Nephron progenitor cell (in vitro differentiated cells): ENCODE measurements around the gene NINL.

Experiments used
- DNase-seq: peaks from one replicate; pipeline ENCODE4 v3.0.0; 2021
- H3K27ac Mint-ChIP-seq: 2 replicates; pipeline ENCODE4 v1.8.0; 2021; ENCODE audit warnings: mild to moderate bottlenecking, moderate library complexity, mixed read lengths
- H3K27me3 Mint-ChIP-seq: 2 replicates; pipeline ENCODE4 v1.8.0; 2021; ENCODE audit warnings: mild to moderate bottlenecking, low read depth, mixed read lengths; ENCODE audit not compliant: poor library complexity
- H3K36me3 Mint-ChIP-seq: 2 replicates; pipeline ENCODE4 v1.8.0; 2021; ENCODE audit warnings: low read depth, mixed read lengths
- H3K4me1 Mint-ChIP-seq: 2 replicates; pipeline ENCODE4 v1.8.0; 2021; ENCODE audit warnings: mixed read lengths
- H3K4me3 Mint-ChIP-seq: 2 replicates; pipeline ENCODE4 v1.8.0; 2021; ENCODE audit warnings: mild to moderate bottlenecking, moderate library complexity, mixed read lengths
- H3K9me3 Mint-ChIP-seq: 2 replicates; pipeline ENCODE4 v1.8.0; 2021; ENCODE audit warnings: mild to moderate bottlenecking, moderate library complexity, mixed read lengths
- TF ChIP-seq, protein P1 (sequence below): fragments of 200-600 bp; sonication (generic); IDR thresholded peaks from 2 replicates; pipeline ENCODE4 v1.5.0; 2021; ENCODE audit warnings: antibody characterized with exemption

NINL gene

GRCh38 chr20:25495189-25495824 lies 90.0 kb downstream of the NINL start:
- TF ChIP-seq, protein P1, sequence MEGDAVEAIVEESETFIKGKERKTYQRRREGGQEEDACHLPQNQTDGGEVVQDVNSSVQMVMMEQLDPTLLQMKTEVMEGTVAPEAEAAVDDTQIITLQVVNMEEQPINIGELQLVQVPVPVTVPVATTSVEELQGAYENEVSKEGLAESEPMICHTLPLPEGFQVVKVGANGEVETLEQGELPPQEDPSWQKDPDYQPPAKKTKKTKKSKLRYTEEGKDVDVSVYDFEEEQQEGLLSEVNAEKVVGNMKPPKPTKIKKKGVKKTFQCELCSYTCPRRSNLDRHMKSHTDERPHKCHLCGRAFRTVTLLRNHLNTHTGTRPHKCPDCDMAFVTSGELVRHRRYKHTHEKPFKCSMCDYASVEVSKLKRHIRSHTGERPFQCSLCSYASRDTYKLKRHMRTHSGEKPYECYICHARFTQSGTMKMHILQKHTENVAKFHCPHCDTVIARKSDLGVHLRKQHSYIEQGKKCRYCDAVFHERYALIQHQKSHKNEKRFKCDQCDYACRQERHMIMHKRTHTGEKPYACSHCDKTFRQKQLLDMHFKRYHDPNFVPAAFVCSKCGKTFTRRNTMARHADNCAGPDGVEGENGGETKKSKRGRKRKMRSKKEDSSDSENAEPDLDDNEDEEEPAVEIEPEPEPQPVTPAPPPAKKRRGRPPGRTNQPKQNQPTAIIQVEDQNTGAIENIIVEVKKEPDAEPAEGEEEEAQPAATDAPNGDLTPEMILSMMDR: no peak
- no peak overlapping the region for H3K4me3 Mint-ChIP-seq
- DNase-seq: no peak
- peaks cover 24% of the 10 kb centered on the region for H3K36me3 Mint-ChIP-seq
- H3K9me3 Mint-ChIP-seq: no peaks in the 10 kb centered on the region
- no peaks in the 10 kb centered on the region for H3K4me1 Mint-ChIP-seq
- no peaks in the 10 kb centered on the region for H3K27me3 Mint-ChIP-seq
- no peak overlapping the region for H3K27ac Mint-ChIP-seq

- peaks cover 31% of the 10 kb centered on the region for H3K36me3 Mint-ChIP-seq
- H3K4me1 Mint-ChIP-seq: no peaks in the 10 kb centered on the region
- no peak overlapping the region for H3K4me3 Mint-ChIP-seq
- no peaks in the 10 kb centered on the region for H3K27me3 Mint-ChIP-seq
- H3K9me3 Mint-ChIP-seq: no peaks in the 10 kb centered on the region
- DNase-seq: no peak
- H3K27ac Mint-ChIP-seq: peak overlapping the region; percentile 55
- TF ChIP-seq, protein P1: no peak
These were observed 90.7 kb downstream of the NINL start for GRCh38 chr20:25494506-25495188.

DNA sequence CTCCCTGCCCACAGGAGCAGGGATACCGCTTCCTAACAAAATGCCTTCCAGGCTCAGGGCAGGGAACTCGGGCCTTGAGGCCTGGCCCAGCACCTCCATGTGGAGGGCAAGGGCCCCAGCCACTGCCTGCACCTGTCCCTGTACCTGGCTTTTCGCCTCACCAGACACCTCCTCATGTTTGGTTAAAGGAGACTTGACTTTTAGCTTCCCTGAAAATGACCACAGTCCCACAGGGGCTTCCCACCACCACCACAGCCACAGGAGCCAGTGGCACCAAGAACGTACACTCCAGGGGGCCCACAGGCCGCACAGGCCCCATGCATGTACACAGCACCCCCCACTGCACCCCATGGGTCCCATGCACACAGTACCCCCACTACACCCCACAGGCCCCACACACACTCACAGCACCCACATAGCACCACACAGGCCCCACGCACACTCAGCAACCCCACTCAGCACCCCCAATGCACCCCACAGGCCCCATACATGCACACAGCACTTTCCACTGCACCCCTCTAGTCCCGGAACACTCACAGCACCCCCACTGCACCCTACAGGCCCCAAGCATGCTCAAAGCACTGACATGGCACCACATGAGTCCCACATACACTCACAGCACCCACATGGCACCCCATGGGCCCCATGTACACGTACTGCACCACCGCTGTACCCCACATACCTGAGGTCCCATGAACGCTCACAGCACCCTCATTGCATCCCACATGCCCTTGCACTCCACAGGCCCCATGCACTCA lies 91.4 kb downstream of the NINL start:
- TF ChIP-seq, protein P1: no peak
- Mint-ChIP-seq H3K27ac (peak overlapping the region; percentile 55), H3K4me3 (no peak overlapping the region), H3K36me3 (peaks cover 32% of the 10 kb centered on the region), H3K4me1 (no peaks in the 10 kb centered on the region), H3K27me3 (no peaks in the 10 kb centered on the region), H3K9me3 (no peaks in the 10 kb centered on the region)
- DNase-seq: no peak

DNA sequence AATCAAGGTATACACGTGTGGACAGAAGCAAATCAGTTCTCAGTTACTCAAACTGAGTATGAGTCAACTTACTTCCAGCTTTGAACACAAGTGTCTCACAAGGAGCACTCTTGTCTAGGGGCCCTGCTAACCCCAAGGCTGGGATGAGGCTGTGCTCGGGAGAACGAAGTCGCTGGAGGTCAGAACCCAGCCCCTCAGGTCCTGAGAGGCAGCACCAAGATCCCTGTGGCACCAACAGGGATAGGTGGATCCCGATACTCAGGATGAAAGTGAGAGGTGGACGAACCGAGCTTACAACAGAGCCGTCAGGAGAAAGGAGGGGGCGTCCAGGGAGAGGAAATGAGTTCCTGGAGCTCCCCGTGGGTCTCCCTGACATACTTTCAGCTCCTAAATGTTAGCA lies 92.2 kb downstream of the NINL start:
- Mint-ChIP-seq H3K9me3 (no peaks in the 10 kb centered on the region), H3K36me3 (peaks cover 39% of the 10 kb centered on the region), H3K27me3 (no peaks in the 10 kb centered on the region), H3K27ac (no peak overlapping the region), H3K4me1 (no peaks in the 10 kb centered on the region), H3K4me3 (no peak overlapping the region)
- DNase-seq: no peak
- TF ChIP-seq, protein P1: no peak

- Mint-ChIP-seq H3K4me3 (no peak overlapping the region), H3K9me3 (no peaks in the 10 kb centered on the region), H3K27ac (peak overlapping the region; percentile 25), H3K36me3 (peaks cover 43% of the 10 kb centered on the region), H3K27me3 (no peaks in the 10 kb centered on the region), H3K4me1 (peaks cover 1% of the 10 kb centered on the region)
- TF ChIP-seq, protein P1: no peak
- DNase-seq: no peak
These were observed 93.8 kb downstream of the NINL start for GRCh38 chr20:25491446-25492038.
